ENCODE data around the gene PHB1.

- TF ChIP-seq EP300 (IDR thresholded peaks at IDR 0.05), result no peak
- TF ChIP-seq POLR2AphosphoS5 (IDR thresholded peaks at IDR 0.05), result no peak
- TF ChIP-seq CTCF (IDR thresholded peaks at IDR 0.05), result no peak
Observed at GRCh38 chr17:49435671-49436029, 21.0 kb upstream of the PHB1 start.
